GM19351 (cell line): Measurements from ENCODE around the gene SMPDL3A.

Experiments
- ATAC-seq: cut with Tn5 transposase; IDR thresholded peaks from one replicate; pipeline ENCODE4 v1.9.1; 2021; ENCODE audit warnings: mild to moderate bottlenecking, moderate library complexity; ENCODE audit not compliant: unreplicated experiment

SMPDL3A gene

GRCh38 chr6:122803171-122803661, 14.2 kb downstream of the SMPDL3A start:
- no peak for ATAC-seq

- no peak for ATAC-seq
Observed at GRCh38 chr6:122804962-122805485, 16.0 kb downstream of the SMPDL3A start.

DNA sequence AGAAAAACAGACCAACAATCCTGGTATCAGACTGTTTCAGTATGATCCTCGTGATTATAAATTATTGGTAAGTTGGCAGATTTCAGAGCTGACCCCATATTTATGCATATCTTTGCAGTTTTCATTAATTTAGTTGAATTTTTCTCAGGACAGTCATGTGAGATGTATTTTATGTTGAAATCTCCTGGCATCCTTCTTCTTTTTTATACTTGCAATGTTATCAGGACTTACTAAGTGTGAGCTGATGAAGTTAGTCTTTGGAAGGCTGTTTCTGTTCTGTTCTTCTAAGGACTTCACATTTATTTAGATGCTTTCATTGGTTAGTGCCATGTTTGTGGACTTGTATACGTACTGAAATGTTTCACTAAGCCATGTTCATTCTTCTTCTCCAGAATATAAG, 17.2 kb downstream of the SMPDL3A start:
- ATAC-seq: no peak

DNA sequence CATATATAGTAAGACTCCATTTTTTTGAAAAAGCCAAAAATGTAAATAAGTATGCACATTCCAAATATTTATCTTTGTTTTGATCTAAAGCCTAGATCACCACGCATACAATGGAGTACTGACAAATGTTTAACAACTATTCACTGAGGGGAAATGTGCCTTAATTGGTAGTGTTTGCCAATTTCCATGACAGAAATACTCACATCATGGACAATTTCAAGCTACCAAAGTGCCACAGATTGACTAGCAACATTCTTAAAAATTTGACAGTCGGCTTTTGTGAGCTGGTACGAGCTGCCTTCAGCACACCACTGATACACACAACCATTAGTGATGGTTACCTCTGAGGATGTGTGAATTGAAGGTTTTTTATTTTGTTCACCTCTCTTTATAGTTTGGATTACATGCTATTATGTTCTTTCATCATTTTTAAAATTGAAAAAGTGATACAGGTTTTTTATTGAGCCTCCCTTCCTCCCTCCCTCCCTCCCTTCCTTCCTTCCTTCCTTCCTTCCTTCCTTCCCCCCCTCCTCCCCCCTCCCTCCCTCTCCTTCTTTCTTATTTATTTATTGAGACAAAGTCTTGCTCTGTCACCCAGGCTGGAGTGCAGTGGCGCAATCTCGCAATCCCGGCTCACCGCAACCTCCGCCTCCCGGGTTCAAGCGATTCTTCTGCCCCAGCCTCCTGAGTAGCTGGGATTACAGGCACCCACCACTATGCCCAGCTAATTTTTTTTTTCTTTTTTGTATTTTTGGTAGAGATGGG, 19.2 kb downstream of the SMPDL3A start:
- ATAC-seq: no peak

- ATAC-seq: no peak
Observed at GRCh38 chr6:122809001-122809400, 19.9 kb downstream of the SMPDL3A start.

DNA sequence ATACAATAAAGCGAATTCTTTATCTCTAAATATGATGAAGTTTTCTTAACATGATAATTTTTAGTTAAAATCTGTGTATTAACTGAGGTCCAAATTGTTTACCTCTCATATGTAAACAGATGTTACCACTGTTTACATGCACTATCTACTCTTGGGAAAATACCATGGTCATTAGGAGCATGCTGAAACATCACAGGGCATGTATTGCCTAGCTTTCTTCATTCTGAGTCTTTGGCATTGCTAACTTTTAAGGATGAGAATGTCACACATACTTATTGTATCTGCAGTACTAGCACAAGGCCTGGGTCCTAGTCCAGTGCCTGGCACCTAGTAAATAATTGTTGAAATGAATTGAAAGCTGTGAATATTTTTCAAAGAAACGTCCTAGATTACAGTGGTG, 20.6 kb downstream of the SMPDL3A start:
- no peak for ATAC-seq

- ATAC-seq: no peak
Observed at GRCh38 chr6:122810189-122810588, 21.1 kb downstream of the SMPDL3A start.

GRCh38 chr6:122817358-122817757, 28.3 kb downstream of the SMPDL3A start:
- ATAC-seq: no peak

DNA sequence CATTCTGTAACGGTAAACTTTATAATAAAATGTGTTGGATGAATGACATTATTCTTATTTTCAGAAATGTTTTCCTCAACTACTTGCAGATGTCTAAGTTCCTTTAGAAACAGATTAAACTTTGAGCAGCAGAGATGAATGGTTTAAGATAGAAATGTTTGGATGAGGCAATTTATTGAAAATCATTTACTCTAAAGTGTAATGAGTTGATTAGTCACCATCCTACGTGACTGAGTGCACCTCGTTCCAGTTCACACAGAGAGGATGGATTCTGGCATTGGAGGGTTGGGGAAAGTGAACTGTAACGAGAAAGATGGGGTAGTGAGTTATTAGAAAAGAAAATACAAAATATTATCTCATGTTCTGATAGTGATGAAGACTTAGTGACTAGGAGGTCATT, 28.7 kb downstream of the SMPDL3A start:
- ATAC-seq: no peak

GRCh38 chr6:122818866-122819265, 29.8 kb downstream of the SMPDL3A start:
- no peak for ATAC-seq

DNA sequence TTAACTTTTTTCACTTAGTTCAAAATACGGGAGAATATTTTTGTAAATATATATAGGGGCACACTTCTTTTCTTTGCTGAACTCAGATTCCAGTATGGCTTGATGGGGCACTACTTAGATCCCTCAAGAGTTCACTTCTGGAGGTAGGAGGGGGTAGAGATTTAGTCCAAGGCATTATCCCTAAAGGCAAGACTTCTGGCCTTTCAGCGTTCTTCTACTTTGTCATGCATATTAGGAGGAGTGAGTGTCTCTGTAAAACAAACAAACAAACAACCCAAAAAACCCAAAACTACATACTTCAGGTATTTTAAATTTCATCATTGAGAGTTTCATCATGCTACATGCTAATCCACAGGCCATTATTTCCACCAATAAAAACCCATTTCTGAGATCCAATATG, 32.0 kb downstream of the SMPDL3A start:
- no peak for ATAC-seq

DNA sequence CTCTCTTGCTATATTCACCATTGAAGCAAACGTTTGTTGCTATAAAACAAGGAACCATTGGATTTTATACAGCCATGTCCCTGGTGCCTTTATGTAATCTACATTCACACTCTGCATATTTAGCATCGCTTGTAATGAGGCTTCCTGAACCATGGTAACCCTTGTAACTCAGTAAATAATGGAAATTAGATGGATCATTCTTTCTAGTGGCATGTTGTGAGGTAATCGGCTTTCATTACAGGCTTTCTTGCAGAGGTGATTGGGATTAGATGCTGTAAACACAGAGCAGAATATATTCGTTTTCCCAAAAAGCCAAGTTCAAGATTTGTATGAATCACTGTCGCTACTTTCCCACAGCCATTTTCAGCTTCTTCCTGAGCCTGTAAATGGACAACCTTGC, 36.1 kb downstream of the SMPDL3A start:
- no peak for ATAC-seq

DNA sequence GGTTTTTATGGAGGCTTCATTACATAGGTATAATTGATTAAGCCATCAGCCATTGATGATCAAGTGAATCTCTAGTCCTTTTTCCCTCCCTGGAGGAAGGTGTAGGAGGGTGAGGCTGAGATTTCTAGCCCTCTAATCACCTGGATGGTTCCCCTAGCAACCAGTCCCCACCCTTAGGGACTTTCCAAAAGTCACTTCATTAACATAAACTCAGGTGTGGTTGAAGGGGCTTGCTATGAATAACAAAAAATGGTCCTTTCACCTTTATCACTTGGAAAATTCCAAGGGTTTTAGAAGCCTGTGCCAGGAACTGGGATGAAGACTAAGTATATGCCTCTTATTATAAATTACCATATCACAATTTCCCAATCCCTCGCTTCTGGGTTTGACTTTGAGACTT, 40.4 kb downstream of the SMPDL3A start:
- ATAC-seq: no peak

DNA sequence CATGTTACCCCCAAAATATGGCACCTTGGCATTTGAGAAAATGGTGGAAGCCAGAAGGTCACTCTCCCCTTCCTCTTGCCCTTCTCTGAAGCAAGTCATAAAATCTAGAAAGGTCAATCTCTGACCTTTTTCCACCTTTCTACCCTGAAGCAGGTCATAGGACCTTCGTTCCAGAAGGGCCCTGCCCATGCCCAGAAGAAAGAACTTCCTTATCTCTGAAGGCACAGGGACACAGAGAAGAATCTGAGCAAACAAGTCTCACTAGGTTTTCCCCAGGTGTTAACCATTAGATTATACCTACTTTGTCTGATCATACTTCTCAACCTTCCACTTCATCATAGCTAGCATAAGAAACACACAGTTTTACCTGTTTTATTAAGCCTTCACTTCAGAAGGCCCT, 42.5 kb downstream of the SMPDL3A start:
- ATAC-seq: no peak

DNA sequence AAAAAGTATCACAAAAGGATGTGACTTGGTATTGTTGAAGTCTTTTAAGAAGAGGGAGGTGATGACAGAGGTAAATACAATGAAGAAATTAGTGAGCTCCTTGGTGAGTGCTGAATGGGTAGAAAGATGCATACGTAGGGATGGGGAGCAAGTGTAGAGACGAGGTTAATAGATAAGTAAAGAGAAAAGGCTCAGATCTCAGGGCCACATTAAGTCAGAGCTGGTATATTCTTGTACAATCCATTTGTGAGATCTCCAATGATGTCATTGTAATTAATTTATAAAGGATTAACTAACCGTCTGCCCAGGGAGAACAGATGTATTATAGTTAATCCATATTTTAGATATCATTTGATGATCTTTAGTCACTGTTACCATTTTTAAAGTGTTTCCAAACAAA, 43.4 kb downstream of the SMPDL3A start:
- no peak for ATAC-seq

- ATAC-seq: no peak
Observed at GRCh38 chr6:122833021-122833491, 44.0 kb downstream of the SMPDL3A start.

DNA sequence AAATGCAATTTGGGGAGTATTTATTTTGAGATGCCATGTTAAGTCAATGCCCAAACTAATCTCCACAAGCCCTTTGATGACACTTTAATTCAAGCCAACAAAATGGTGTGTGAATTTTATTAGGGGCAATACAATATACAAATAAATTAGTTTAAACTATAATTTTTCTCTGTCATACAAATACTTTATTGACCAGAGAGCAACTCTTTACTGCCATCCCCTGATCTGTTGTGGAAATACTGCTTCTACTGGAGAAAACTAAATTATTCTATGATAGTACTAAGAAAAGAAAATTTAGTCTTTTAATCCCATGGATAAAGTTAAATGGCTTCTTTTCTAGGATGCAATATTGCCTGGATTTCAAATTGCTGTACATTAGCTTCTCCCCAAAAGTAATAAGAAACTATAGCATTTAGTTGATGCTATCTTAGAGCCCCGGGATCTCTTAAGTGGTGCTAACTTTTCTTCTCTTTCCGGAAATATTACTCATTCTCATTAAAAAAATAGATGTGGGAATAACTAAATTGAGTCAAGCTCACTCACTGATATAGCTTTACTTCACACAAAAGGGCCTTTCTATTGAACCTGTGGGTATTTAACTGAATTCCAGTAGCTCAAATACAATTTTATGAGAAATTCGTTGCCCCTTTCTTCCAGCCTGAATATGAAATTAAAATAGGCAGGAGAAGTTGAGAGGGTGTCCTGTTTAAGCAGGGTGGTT, 49.2 kb downstream of the SMPDL3A start:
- ATAC-seq: no peak

- peak; percentile 98 for ATAC-seq
Observed at GRCh38 chr6:122839472-122839871, 50.4 kb downstream of the SMPDL3A start.

DNA sequence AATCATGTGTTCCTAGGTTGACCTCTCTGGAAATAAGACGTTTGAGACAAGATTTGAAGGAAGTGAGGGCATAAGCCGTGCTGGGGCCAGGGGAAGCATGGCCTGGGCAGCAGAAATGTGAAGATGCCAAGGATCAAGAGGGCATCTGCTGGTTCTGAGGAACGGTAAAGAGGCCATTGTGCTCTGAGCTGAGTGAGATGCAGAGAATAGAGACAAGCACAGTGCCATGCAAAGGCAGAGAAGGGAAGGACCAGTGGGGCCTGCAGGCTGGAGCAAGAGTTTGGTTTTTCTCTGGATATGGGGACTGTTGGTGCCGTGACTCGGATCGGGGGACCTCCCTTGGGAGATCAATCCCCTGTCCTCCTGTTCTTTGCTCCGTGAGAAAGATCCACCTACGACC, 50.8 kb downstream of the SMPDL3A start:
- ATAC-seq: no peak

GRCh38 chr6:122845464-122845863, 56.4 kb downstream of the SMPDL3A start:
- ATAC-seq: no peak

DNA sequence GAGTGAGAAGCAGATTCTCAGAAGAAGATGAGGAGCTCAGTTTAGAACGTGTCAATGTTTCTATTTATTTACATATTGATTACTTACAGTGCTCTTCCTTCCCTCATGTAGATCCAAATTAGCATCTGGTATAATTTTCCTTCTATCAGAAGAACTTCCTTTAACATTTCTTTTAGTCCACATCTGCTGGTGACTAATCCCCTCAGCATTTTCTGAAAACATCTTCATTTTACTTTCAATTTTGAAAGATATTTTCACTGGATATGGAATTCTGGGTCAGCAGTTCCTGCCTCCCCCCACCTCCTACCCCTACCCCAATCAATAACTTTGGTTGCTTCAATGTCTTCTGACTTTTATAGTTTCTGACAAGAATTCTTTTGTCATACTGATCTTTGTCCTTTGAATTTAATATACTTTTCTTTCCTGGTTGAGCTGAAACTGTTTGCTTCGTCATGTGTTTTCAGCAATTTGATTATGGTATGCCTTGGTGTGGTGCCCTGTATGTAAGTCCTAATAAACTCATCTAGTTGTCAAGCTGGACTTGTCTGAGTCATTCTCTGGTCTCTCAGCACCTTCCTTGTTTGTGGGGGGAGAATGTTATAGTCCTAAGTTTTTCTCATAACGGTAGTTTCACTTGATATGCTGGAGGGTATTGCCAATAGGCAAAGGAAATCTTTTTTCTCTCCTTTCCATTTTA, 57.0 kb downstream of the SMPDL3A start:
- no peak for ATAC-seq
